IPS-20b (cell line): Measurements from ENCODE around the gene TCP11L2.
A peak's percentile ranks its signal among the peaks of the same experiment; 100 is the strongest.
"Not testable (repeated sequence)": the region's sequence is repeated elsewhere in the genome, so short reads cannot be mapped to it uniquely, and the experiment has no call there.

Experiments
- H3K27ac ChIP-seq: one replicate; pipeline ENCODE4 v1.5.1; 2013; ENCODE audit warnings: low read length
- H3K27me3 ChIP-seq: 2 replicates; pipeline ENCODE4 v1.6.1; 2013; ENCODE audit warnings: mild to moderate bottlenecking, low read length, inconsistent platforms; ENCODE audit not compliant: insufficient read depth
- H3K36me3 ChIP-seq: 2 replicates; pipeline ENCODE4 v1.6.1; 2013; ENCODE audit warnings: low read depth, mild to moderate bottlenecking, inconsistent platforms, low read length, moderate library complexity; ENCODE audit not compliant: insufficient read depth
- H3K4me1 ChIP-seq: 2 replicates; pipeline ENCODE4 v1.6.1; 2013; ENCODE audit warnings: mild to moderate bottlenecking, control low read depth, inconsistent platforms, low read length, moderate library complexity; ENCODE audit not compliant: insufficient read depth
- H3K4me3 ChIP-seq: 2 replicates; pipeline ENCODE4 v1.5.1; 2013; ENCODE audit warnings: mild to moderate bottlenecking, low read length, inconsistent platforms
- H3K9ac ChIP-seq: 2 replicates; pipeline ENCODE4 v1.6.1; 2013; ENCODE audit warnings: low read depth, mild to moderate bottlenecking, inconsistent platforms, low read length, moderate library complexity
- H3K9me3 ChIP-seq: 2 replicates; pipeline ENCODE4 v1.6.1; 2013; ENCODE audit warnings: mild to moderate bottlenecking, low read depth, low read length, inconsistent platforms; ENCODE audit not compliant: insufficient read depth

The TCP11L2 gene

GRCh38 chr12:106357549-106358395, 55.2 kb downstream of the TCP11L2 start, which contains the start of gene POLR3B:
Gene POLR3B, plus strand, starts transcription at chr12:106357748. Its CDS starts 132 bp downstream, at chr12:106357880.
- no peaks in the 10 kb centered on the region for H3K9me3 ChIP-seq
- no peak within 1 kb of the TSS for H3K27ac ChIP-seq
- H3K4me3 ChIP-seq = peak within 1 kb of the TSS; percentile 81
- H3K27me3 ChIP-seq = no peaks in the 10 kb centered on the region
- H3K9ac ChIP-seq = peak within 1 kb of the TSS; percentile 77
- H3K4me1 ChIP-seq = no peaks in the 10 kb centered on the region
- H3K36me3 ChIP-seq = no peaks in the 10 kb centered on the region

DNA sequence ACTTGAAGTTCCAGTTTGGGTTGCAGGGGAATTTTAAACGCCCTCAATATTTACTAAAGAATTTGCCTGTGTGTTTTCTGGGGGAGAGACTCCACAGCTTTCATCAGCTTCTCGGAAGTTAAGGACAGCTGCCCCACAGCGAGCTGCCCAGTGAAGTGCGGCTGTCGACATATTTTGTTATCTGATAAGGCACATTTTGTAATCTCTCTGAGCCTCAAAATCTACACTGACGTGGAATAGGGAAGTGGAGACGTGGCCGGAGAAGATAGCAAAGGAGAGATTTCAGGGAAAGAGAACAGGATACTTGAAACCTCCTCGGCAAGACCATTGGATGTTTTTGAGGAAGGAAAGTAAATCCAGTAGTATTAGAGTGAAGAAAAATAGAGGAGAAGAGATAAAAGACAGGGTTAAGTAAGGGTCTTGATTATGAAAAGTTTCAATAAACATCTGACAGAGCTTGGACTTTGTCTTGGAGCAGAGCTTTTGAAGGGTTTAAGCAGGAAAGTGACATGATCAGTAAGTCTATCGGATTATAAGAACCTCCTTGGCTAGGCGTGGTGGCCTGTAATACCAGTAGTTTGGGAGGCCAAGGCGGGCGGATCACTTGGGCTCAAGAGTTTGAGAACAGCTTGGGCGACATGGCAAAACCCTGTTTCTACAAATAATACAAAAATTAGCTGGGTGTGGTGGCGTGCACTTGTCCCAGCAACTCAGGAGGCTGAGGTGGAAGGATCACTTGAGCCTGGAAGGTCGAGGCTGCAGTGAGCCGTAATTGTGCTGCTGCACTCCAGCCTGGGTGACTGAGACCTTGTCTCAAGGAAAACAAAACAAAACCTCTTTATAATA, 56.1 kb downstream of the TCP11L2 start:
- no peaks in the 10 kb centered on the region for H3K4me1 ChIP-seq
- peak overlapping the region; percentile 81 for H3K4me3 ChIP-seq
- peak overlapping the region; percentile 77 for H3K9ac ChIP-seq
- H3K9me3 ChIP-seq = no peaks in the 10 kb centered on the region
- H3K36me3 ChIP-seq = no peaks in the 10 kb centered on the region
- no peak overlapping the region for H3K27ac ChIP-seq
- H3K27me3 ChIP-seq = no peaks in the 10 kb centered on the region

DNA sequence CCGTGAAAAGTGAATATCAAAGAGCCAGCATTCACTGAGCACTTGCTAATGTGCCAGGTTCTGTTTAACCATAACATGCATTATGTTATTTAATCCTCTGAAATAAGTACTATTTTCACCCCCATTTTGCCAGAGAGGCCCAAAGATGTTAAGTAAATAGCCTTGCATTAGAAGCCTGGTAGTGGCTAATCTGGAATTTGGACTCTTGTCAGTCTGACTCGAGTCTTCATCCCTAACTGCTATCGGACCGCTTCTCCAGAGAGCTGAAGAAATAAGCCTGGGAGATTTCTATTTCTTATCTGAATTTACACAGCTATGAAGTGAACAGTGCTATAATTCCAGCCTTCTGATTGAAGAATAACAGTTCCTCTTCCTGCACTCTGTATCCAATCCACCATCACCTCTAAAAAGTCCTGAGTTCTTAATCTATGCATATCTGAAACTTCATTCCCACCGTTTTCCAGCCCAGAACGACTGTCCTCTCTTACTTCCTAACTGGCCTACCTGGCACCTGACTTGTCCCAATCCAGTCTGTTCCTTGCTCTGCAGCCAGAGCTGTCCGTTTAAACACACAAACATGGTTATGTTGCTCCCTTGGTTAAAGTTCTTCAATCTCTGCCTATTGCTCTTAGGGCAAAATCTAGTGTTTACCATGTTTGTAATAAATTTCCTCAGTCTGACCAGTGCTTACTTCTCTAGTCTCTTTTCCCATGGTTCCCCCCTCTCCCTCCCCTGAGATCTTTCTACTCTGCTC, 57.3 kb downstream of the TCP11L2 start:
- H3K9me3 ChIP-seq = no peaks in the 10 kb centered on the region

GRCh38 chr12:106360400-106360994, 58.0 kb downstream of the TCP11L2 start:
- H3K9ac ChIP-seq = no peak overlapping the region
- H3K27ac ChIP-seq = no peak overlapping the region

More for the DNA sequence above, 57.3 kb downstream of the TCP11L2 start:
- H3K36me3 ChIP-seq = no peaks in the 10 kb centered on the region
- no peak overlapping the region for H3K27ac ChIP-seq
- no peak overlapping the region for H3K9ac ChIP-seq
- no peaks in the 10 kb centered on the region for H3K27me3 ChIP-seq
- H3K4me1 ChIP-seq = no peaks in the 10 kb centered on the region
- no peak overlapping the region for H3K4me3 ChIP-seq

DNA sequence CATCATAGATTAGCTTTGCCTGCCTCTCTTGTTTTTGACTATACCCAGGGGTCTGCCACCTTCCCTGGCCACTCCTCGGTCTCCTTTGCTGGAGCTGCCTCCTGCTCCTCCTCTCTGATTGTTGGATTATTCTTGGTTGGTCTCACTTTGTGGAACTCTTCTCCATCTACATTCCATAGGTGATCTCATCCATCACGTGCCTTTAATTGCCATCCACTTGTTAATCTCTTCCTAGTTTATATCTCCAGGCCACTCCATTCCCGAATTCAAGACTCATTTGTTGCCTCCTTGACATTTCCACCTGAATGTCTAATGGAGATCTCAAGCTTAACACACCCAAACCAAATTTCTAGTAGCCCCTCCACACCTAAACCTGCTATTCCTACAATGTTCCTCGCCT, 60.4 kb downstream of the TCP11L2 start:
- Histone ChIP-seq H3K4me1 (no peaks in the 10 kb centered on the region), H3K9me3 (no peaks in the 10 kb centered on the region), H3K4me3 (no peak overlapping the region), H3K27me3 (no peaks in the 10 kb centered on the region), H3K36me3 (peaks cover 14% of the 10 kb centered on the region; the same call in 1 of the 2 replicates), H3K27ac (no peak overlapping the region), H3K9ac (no peak overlapping the region)

More at GRCh38 chr12:106360400-106360994, 58.0 kb downstream of the TCP11L2 start:
- Histone ChIP-seq H3K36me3 (no peaks in the 10 kb centered on the region), H3K9me3 (no peaks in the 10 kb centered on the region), H3K27me3 (no peaks in the 10 kb centered on the region), H3K4me1 (no peaks in the 10 kb centered on the region), H3K4me3 (no peak overlapping the region)

DNA sequence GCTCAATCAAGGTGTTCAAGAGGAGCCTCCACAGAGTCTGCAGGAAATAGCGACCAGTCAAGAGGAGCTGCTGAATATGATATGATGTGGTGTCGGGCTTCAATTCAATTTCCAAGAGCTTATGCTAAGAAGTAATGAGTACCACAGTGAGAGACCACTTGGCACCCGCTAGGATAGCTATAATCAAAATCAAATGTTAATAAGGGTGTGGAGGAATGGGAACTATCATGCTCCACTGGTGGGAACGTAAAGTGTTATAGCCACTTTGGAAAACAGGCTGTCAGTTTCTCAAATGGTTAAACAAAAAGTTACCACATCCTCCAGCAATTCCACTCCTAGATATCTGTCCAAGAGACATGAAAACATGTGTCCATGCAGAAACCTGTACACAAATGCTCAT, 61.7 kb downstream of the TCP11L2 start:
- H3K36me3 ChIP-seq = peaks cover 24% of the 10 kb centered on the region
- H3K27ac ChIP-seq = no peak overlapping the region
- H3K4me3 ChIP-seq = no peak overlapping the region
- H3K27me3 ChIP-seq = no peaks in the 10 kb centered on the region
- H3K9ac ChIP-seq = no peak overlapping the region
- no peaks in the 10 kb centered on the region for H3K9me3 ChIP-seq
- H3K4me1 ChIP-seq = no peaks in the 10 kb centered on the region

DNA sequence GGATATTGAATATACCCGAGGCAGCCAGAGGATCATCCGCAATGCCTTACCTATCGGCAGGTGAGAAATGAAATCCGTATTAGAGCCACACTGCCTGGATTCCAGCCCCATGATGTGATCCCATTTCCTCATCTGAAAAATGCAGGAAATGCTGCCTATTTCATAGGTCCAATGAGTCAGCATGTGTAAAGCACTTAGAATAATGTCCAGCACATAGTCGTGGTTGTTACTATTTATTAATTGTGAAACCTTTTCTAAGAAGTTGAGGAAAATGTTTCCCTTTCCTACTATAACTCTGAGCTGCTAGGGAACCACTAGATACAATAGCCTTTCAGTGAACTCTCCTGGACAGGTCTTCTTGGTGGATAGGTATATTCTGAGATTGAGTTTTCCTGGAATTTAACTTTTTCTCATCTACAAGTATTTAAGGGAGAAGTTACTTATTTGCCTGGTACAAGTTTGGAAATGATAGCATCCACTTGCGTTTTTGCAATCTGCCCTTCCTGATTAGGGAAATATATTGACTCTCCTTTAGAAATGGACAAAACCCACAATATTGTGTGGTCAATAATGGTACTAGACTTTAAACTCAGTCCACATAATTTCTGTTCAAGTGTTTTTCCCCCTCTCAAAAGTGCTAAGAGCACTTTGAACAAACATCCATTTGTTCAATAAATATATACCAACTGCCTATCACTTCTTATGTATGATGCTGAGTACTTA, 67.3 kb downstream of the TCP11L2 start:
- H3K9ac ChIP-seq = no peak overlapping the region

DNA sequence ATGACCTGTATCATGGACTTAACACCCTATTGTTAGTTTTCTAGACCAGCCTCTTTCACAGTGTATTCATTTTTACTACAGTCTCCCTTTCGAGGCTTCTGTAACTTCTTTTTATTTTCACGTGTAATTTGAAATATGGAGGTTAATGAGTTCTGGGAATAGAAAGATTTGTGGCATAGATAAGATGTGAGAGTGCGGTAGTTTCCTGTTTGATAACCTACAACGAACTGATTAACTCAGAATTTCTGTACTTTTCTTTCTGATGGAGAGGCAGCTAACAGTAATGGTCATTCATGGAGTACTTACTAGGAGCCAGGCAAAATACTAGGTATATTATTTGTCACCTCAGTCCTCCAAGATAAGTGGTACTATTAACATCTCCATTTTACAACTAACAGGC, 76.3 kb downstream of the TCP11L2 start:
- no peak overlapping the region for H3K4me3 ChIP-seq
- H3K36me3 ChIP-seq = peaks cover 47% of the 10 kb centered on the region
- no peaks in the 10 kb centered on the region for H3K27me3 ChIP-seq
- no peaks in the 10 kb centered on the region for H3K9me3 ChIP-seq
- H3K27ac ChIP-seq = no peak overlapping the region
- H3K4me1 ChIP-seq = no peaks in the 10 kb centered on the region
- no peak overlapping the region for H3K9ac ChIP-seq

More for the DNA sequence above, 67.3 kb downstream of the TCP11L2 start:
- H3K36me3 ChIP-seq = peaks cover 34% of the 10 kb centered on the region
- H3K9me3 ChIP-seq = no peaks in the 10 kb centered on the region
- no peaks in the 10 kb centered on the region for H3K4me1 ChIP-seq
- H3K27ac ChIP-seq = no peak overlapping the region
- H3K27me3 ChIP-seq = no peaks in the 10 kb centered on the region
- no peak overlapping the region for H3K4me3 ChIP-seq

- H3K36me3 ChIP-seq = peaks cover 47% of the 10 kb centered on the region
- no peaks in the 10 kb centered on the region for H3K9me3 ChIP-seq
- H3K4me1 ChIP-seq = no peaks in the 10 kb centered on the region
- H3K9ac ChIP-seq = no peak overlapping the region
- H3K4me3 ChIP-seq = no peak overlapping the region
- H3K27ac ChIP-seq = no peak overlapping the region
- H3K27me3 ChIP-seq = no peaks in the 10 kb centered on the region
These were observed 78.4 kb downstream of the TCP11L2 start for GRCh38 chr12:106380954-106381353.

GRCh38 chr12:106381866-106382265, 79.3 kb downstream of the TCP11L2 start:
- peaks cover 44% of the 10 kb centered on the region for H3K36me3 ChIP-seq

More at GRCh38 chr12:106381866-106382265, 79.3 kb downstream of the TCP11L2 start:
- not testable (repeated sequence) for H3K27me3 ChIP-seq, H3K9ac ChIP-seq, H3K9me3 ChIP-seq, H3K4me1 ChIP-seq, H3K27ac ChIP-seq, H3K4me3 ChIP-seq
